H1 (cell line): ENCODE measurements around the gene SEMA6A. TPM values are rescaled to one million over a fixed set of nuclear protein-coding genes. Genes with fewer than 3 reads are reported as not detected.

Experiments
- ATF2 ChIP-seq: IDR thresholded peaks from 2 replicates; pipeline ENCODE4 v1.6.1; 2012; ENCODE audit warnings: low read length, inconsistent platforms
- CHD2 ChIP-seq: IDR thresholded peaks from 2 replicates; pipeline ENCODE4 v1.6.1; 2012; ENCODE audit warnings: low read length, improper control_type of control experiment
- KDM5A ChIP-seq: fragments of 200-600 bp; IDR thresholded peaks from 2 replicates; pipeline ENCODE4 v1.7.1; 2012; ENCODE audit warnings: mild to moderate bottlenecking, low read length, inconsistent platforms, mixed read lengths
- NANOG ChIP-seq: IDR thresholded peaks from 2 replicates; pipeline ENCODE4 v1.6.1; 2011; ENCODE audit warnings: low read length, low read depth, mild to moderate bottlenecking, inconsistent platforms; ENCODE audit not compliant: insufficient read depth, poor library complexity, severe bottlenecking
- polyA plus RNA-seq, 7 experiments: library from polyadenylated mRNA; depleted of rRNA in 3 of 7; stranded (reverse) in 5 of 7; unstranded in 2 of 7; fragments of >200 nt in 5 of 7; fragments of 200-250 nt in 2 of 7; gene quantifications; 1 replicate in 5 of 7; 2 replicates in 1 of 7; 4 replicates in 1 of 7; pipeline versions ENCODE4 v1.2.1 to v1.2.3, GENCODE V29; 2011 to 2013; ENCODE audit warnings: missing spikeins in 2 of 7, mixed read lengths in 2 of 7
- total RNA-seq: library from RNA; stranded (reverse); fragmentation: NEBNext Ultra II Directional; extraction: Animal tissue kit (Norgen Biotek cat#: 25700); gene quantifications from 2 replicates; pipeline ENCODE4 v1.2.1, GENCODE V29; 2021

Gene SEMA6A
- total and polyA plus RNA-seq, 2 of the 8 experiments (the other 6 are each of a cell fraction or from before 2014, with no cell fraction given), result 78.3 to 277 TPM

- no peak for TF ChIP-seq ATF2
- TF ChIP-seq KDM5A, result no peak
- TF ChIP-seq NANOG, result no peak
- no peak for TF ChIP-seq CHD2
Observed at GRCh38 chr5:116440457-116441001, 134.1 kb downstream of the SEMA6A start (continued).
